Adrenal gland (tissue), 5 donors: Measurements from ENCODE around the gene ARHGEF7.

Source experiments
- POLR2A ChIP-seq, 2 donors: fragments of 450-650 bp; IDR thresholded peaks; one replicate each; pipeline ENCODE4 v1.6.1; 2017; ENCODE audit warnings: antibody characterized with exemption in 2 of 2, mild to moderate bottlenecking in 2 of 2, moderate library complexity in 1 of 2
- TF ChIP-seq, protein P1 (sequence below), 6 experiments: fragments of 450-650 bp in 4 of 6; fragments of 200-600 bp in 2 of 6; sonication (generic) in 1 of 6; IDR thresholded peaks; 1 replicate in 5 of 6; 2 replicates in 1 of 6; pipeline versions ENCODE4 v1.5.1 to v1.8.0; 2016 to 2021; ENCODE audit warnings: antibody characterized with exemption in 6 of 6, mild to moderate bottlenecking in 2 of 6, moderate library complexity in 1 of 6
- donor health status: DM: no; HTN: no; CAD: no.

DNA sequence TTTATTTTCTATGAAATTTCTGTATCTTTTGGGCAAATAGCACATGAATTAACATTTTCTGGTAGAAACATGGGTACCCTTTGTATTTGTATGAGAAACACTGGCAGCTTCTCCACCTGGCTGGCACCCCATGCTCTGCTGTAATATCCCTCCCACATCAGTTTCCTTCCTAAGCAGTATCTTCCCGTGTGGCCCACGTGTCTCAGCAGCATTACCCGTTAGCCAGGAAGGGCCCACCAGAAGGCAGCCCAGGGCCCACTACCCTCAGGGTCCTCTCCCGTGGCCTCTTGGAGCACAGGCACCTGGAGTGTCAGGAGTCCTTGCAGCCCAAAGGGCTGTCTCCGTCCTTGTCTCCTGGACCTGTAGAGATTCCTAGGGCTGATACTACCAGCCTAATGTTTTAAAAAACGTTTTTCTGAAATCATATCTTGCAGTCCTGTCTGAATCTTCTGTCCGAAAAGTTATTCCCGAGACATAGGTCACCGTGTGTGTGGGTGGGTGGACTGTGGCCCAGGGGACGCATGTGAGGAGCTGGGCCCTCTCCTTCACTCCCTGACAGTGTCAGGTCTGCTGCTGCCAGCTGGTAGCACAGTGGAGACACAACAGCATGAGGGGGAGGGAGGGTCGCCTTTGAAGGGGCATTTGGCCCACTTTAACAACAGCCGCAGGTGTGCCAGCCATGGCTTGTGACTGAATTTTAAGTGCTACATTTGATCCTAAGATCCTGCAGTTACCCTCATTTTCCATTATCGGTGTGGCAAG lies 183.3 kb downstream of the ARHGEF7 start:
- TF ChIP-seq, protein P1, sequence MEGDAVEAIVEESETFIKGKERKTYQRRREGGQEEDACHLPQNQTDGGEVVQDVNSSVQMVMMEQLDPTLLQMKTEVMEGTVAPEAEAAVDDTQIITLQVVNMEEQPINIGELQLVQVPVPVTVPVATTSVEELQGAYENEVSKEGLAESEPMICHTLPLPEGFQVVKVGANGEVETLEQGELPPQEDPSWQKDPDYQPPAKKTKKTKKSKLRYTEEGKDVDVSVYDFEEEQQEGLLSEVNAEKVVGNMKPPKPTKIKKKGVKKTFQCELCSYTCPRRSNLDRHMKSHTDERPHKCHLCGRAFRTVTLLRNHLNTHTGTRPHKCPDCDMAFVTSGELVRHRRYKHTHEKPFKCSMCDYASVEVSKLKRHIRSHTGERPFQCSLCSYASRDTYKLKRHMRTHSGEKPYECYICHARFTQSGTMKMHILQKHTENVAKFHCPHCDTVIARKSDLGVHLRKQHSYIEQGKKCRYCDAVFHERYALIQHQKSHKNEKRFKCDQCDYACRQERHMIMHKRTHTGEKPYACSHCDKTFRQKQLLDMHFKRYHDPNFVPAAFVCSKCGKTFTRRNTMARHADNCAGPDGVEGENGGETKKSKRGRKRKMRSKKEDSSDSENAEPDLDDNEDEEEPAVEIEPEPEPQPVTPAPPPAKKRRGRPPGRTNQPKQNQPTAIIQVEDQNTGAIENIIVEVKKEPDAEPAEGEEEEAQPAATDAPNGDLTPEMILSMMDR (IDR thresholded peaks at IDR 0.05): no peak
- TF ChIP-seq POLR2A (IDR thresholded peaks at IDR 0.05): no peak
